HepG2 (cell line): ENCODE data around the gene TMEM41A. TPM values are rescaled to one million over a fixed set of nuclear protein-coding genes. Genes with fewer than 3 reads are reported as not detected.

Source experiments
- ATF6 ChIP-seq: sonication (generic); formaldehyde crosslinking; conservative IDR thresholded peaks from 2 replicates; pipeline ENCODE4 v1.4.0; 2020; ENCODE audit warnings: missing genetic modification reagents
- CBX2 ChIP-seq, 2 experiments: fragments of 200-600 bp in 1 of 2; sonication (generic); formaldehyde crosslinking in 1 of 2; IDR thresholded peaks; 2 replicates each; pipeline versions ENCODE4 v1.7.0 to v1.8.1; 2018 to 2022; ENCODE audit warnings: low read depth in 2 of 2, low read length in 1 of 2, mild to moderate bottlenecking in 1 of 2, missing genetic modification reagents in 1 of 2
- CSRNP1 ChIP-seq: sonication (generic); formaldehyde crosslinking; IDR thresholded peaks from 2 replicates; pipeline ENCODE4 v1.8.1; 2023; ENCODE audit warnings: mild to moderate bottlenecking, missing genetic modification reagents
- PATZ1 ChIP-seq: sonication (generic); formaldehyde crosslinking; IDR thresholded peaks from 2 replicates; pipeline ENCODE4 v1.4.0; 2020; ENCODE audit warnings: missing genetic modification reagents
- PBX2 ChIP-seq: IDR thresholded peaks from 2 replicates; pipeline ENCODE4 v1.6.1; 2016; ENCODE audit warnings: control low read depth
- PCBP1 ChIP-seq: fragments of 200-400 bp; formaldehyde crosslinking; IDR thresholded peaks from 2 replicates; pipeline ENCODE4 v1.6.1; 2017; ENCODE audit warnings: mild to moderate bottlenecking, low read depth, low read length, borderline replicate concordance
- POLR2G ChIP-seq: fragments of 200-400 bp; formaldehyde crosslinking; IDR thresholded peaks from 2 replicates; pipeline ENCODE4 v1.6.1; 2018; ENCODE audit warnings: mild to moderate bottlenecking, low read depth, low read length, moderate library complexity
- SIN3B ChIP-seq: fragments of 150-350 bp; IDR thresholded peaks from 2 replicates; pipeline ENCODE4 v1.6.1; 2014; ENCODE audit warnings: low read length
- SSRP1 ChIP-seq: IDR thresholded peaks from 2 replicates; pipeline ENCODE4 v1.6.1; 2016; ENCODE audit warnings: control low read depth
- TGIF2 ChIP-seq: IDR thresholded peaks from 2 replicates; pipeline ENCODE4 v1.6.1; 2016; ENCODE audit warnings: control low read depth, missing compliant biosample characterization
- ZFP90 ChIP-seq: sonication (generic); formaldehyde crosslinking; IDR thresholded peaks from 2 replicates; pipeline ENCODE4 v1.8.0; 2022; ENCODE audit warnings: missing genetic modification reagents, mild to moderate bottlenecking, inconsistent platforms, borderline replicate concordance
- ZNF644 ChIP-seq: IDR thresholded peaks from 2 replicates; pipeline ENCODE4 v1.6.1; 2016; ENCODE audit warnings: low read depth
- ZNF746 ChIP-seq: sonication (generic); formaldehyde crosslinking; IDR thresholded peaks from 2 replicates; pipeline ENCODE4 v1.8.0; 2022; ENCODE audit warnings: mild to moderate bottlenecking, missing genetic modification reagents
- ZNF75D ChIP-seq: sonication (generic); formaldehyde crosslinking; IDR thresholded peaks from 2 replicates; pipeline ENCODE4 v1.8.1; 2023; ENCODE audit warnings: missing genetic modification reagents, mild to moderate bottlenecking, borderline replicate concordance
- ZNF780A ChIP-seq: sonication (generic); formaldehyde crosslinking; IDR thresholded peaks from 2 replicates; pipeline ENCODE4 v1.8.0; 2022; ENCODE audit warnings: mild to moderate bottlenecking, missing genetic modification reagents, moderate library complexity
- ZNF782 ChIP-seq: sonication (generic); formaldehyde crosslinking; IDR thresholded peaks from 2 replicates; pipeline ENCODE4 v1.4.0; 2020; ENCODE audit warnings: missing genetic modification reagents, mild to moderate bottlenecking, borderline replicate concordance
- ZNF841 ChIP-seq: sonication (generic); formaldehyde crosslinking; IDR thresholded peaks from 2 replicates; pipeline ENCODE4 v1.8.1; 2023; ENCODE audit warnings: missing genetic modification reagents, borderline replicate concordance
- ZNF883 ChIP-seq: sonication (generic); formaldehyde crosslinking; IDR thresholded peaks from 2 replicates; pipeline ENCODE4 v1.5.1; 2020; ENCODE audit warnings: mild to moderate bottlenecking, missing genetic modification reagents; ENCODE audit errors: not compliant biosample characterization
- ZSCAN31 ChIP-seq: sonication (generic); formaldehyde crosslinking; IDR thresholded peaks from 2 replicates; pipeline ENCODE4 v1.5.0; 2020; ENCODE audit warnings: low read depth, mild to moderate bottlenecking, missing genetic modification reagents
- polyA plus RNA-seq, 8 experiments: library from polyadenylated mRNA; depleted of rRNA in 3 of 8; stranded (reverse) in 7 of 8; unstranded in 1 of 8; fragments of >200 nt; fragmentation: Illumina TruSeq in 4 of 8; extraction: Trizol in 4 of 8; gene quantifications; 2 replicates each; pipeline versions ENCODE4 v1.2.1 to v1.2.3, GENCODE V29; 2011 to 2016; ENCODE audit warnings: low read depth in 4 of 8, missing spikeins in 1 of 8, mixed read lengths in 1 of 8; ENCODE audit not compliant: insufficient read depth in 1 of 8
- total RNA-seq, 5 experiments: library from RNA; depleted of rRNA; stranded (reverse); fragments of >200 nt; fragmentation: Illumina TruSeq; extraction: Trizol; gene quantifications; 2 replicates each; pipeline ENCODE4 v1.2.3, GENCODE V29; 2016; ENCODE audit warnings: low read depth in 1 of 5

Gene TMEM41A
- total and polyA plus RNA-seq, 2 of the 13 experiments (the other 11 are each of a cell fraction or from before 2014, with no cell fraction given) = 30.0 to 40.0 TPM

GRCh38 chr3:185498503-185499396 is at the start of gene TMEM41A (continued):
- TF ChIP-seq PATZ1 (CRISPR knock-in tag) = peak; percentile 86
- TF ChIP-seq PCBP1 = peak; percentile 55; the same call in 1 of the 2 replicates
- no peak for TF ChIP-seq ZNF644
- TF ChIP-seq CSRNP1 (CRISPR knock-in tag) = peak; percentile 98
- no peak for TF ChIP-seq ZNF841 (CRISPR knock-in tag)
- TF ChIP-seq ZNF780A (CRISPR knock-in tag) = peak; percentile 85; the same call in 1 of the 2 replicates
- TF ChIP-seq ZNF782 = peak; percentile 19; the same call in 1 of the 2 replicates
- TF ChIP-seq SIN3B = peak; percentile 97
- no peak for TF ChIP-seq ATF6 (CRISPR knock-in tag)
- TF ChIP-seq ZNF746 (CRISPR knock-in tag) = no peak; the same call in 1 of the 2 replicates
- no peak for TF ChIP-seq ZNF75D
- no peak for TF ChIP-seq PBX2
- TF ChIP-seq ZSCAN31 (CRISPR knock-in tag) = peak; percentile 85
- TF ChIP-seq CBX2 (IDR thresholded peaks at IDR 0.05; ENCODE audit: low read depth, low read length) = no peak
- peak; percentile 80; the same call in 1 of the 2 replicates for TF ChIP-seq CBX2 (CRISPR knock-in tag; IDR thresholded peaks at IDR 0.05; ENCODE audit: low read depth)
- TF ChIP-seq POLR2G = peak; percentile 94
- TF ChIP-seq SSRP1 (CRISPR knock-in tag) = no peak
- 0 out of 2 replicates have a peak, but pooled peaks have one; percentile 23 for TF ChIP-seq ZFP90 (CRISPR knock-in tag)
- peak; percentile 95 for TF ChIP-seq ZNF883 (CRISPR knock-in tag)
- peak; percentile 73 for TF ChIP-seq TGIF2
